Hepatocyte (in vitro differentiated cells): ENCODE results near the gene DDX4.

Experiments used
- EZH2 ChIP-seq: fragments of 200-600 bp; sonication (generic); IDR thresholded peaks from 2 replicates; pipeline ENCODE4 v1.6.1; 2016; ENCODE audit warnings: antibody characterized with exemption, mild to moderate bottlenecking, borderline replicate concordance
- EZH2phosphoT487 ChIP-seq: fragments of 200-600 bp; sonication (generic); IDR thresholded peaks from one replicate; pipeline ENCODE4 v1.6.1; 2018; ENCODE audit warnings: antibody characterized with exemption, mild to moderate bottlenecking, low read depth, moderate library complexity; ENCODE audit not compliant: unreplicated experiment, severe bottlenecking
- TF ChIP-seq, protein P1 (sequence below): fragments of 200-600 bp; sonication (generic); IDR thresholded peaks from 2 replicates; pipeline ENCODE4 v1.5.1; 2016; ENCODE audit warnings: antibody characterized with exemption, mild to moderate bottlenecking; ENCODE audit not compliant: poor library complexity

- TF ChIP-seq, protein P1, sequence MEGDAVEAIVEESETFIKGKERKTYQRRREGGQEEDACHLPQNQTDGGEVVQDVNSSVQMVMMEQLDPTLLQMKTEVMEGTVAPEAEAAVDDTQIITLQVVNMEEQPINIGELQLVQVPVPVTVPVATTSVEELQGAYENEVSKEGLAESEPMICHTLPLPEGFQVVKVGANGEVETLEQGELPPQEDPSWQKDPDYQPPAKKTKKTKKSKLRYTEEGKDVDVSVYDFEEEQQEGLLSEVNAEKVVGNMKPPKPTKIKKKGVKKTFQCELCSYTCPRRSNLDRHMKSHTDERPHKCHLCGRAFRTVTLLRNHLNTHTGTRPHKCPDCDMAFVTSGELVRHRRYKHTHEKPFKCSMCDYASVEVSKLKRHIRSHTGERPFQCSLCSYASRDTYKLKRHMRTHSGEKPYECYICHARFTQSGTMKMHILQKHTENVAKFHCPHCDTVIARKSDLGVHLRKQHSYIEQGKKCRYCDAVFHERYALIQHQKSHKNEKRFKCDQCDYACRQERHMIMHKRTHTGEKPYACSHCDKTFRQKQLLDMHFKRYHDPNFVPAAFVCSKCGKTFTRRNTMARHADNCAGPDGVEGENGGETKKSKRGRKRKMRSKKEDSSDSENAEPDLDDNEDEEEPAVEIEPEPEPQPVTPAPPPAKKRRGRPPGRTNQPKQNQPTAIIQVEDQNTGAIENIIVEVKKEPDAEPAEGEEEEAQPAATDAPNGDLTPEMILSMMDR, result no peak
- TF ChIP-seq EZH2 (no peak), EZH2phosphoT487 (no peak)
Observed at GRCh38 chr5:55864606-55865541, 127.0 kb downstream of the DDX4 start.
